Measurements from ENCODE around the gene KRTAP12-2.
"Not testable (repeated sequence)": the region's sequence is repeated elsewhere in the genome, so short reads cannot be mapped to it uniquely, and the experiment has no call there.

GRCh38 chr21:44646366-44647221, 20.1 kb downstream of the KRTAP12-2 start, which contains the start of gene KRTAP10-11:
- TF ChIP-seq CTCF, POLR2A (IDR thresholded peaks at IDR 0.05): not testable (repeated sequence)
